ENCODE results near the gene ZNF789. TPM values are rescaled to one million over a fixed set of nuclear protein-coding genes. Genes with fewer than 3 reads are reported as not detected.
"Not testable (repeated sequence)": the region's sequence is repeated elsewhere in the genome, so short reads cannot be mapped to it uniquely, and the experiment has no call there.

Gene ZNF789
- total RNA-seq, result 29.5 and 31.0 TPM in 2 replicates

DNA sequence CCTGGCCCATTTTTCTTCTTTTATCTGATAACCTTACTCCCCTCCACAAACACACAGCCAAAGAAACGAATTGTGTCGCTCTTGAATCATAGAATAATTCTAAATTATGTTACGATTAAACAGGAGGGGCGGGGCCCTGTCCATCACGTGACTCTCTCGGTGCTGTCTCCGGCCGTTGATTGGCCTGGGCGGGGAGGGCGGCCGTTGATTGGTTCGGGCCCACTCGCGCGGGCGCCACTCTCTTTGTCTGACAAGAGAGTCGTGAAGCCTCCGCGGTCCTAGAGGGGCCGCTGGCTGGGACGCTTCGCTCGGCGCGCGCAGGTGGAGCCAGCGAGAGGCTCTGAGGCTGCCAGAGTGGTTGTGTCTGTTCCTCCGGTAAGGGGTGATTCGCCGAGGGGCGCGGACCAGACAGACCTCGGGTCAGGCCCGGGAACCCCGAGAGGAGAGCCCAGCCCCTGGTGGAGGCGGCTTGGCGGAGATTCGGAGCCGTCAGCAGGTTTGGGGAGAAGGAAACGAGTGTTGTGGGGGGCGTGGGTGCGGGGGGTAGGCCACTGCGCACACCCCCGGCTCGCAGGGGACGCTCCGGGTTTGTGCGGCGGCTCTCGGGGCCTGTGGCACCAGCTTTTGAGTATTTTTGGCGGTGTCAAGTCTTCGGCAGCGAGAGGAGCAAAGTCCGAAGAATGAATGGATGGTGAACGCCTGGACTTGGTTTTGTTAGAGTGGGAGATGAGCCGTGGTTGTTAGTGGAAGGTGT is at the start of gene ZNF789:
Gene ZNF789 (plus strand): TSS at position 330 of the 754 bp plus-strand sequence. CDS start 3,567 bp downstream, outside the sequence.
- intact Hi-C loops (cut with micrococcal nuclease), result loop anchor here (1.0 to 5.0 kb wide), 6 partner anchors 28 to 95 kb away; partner anchors contain the start of genes BUD31, FAM200A, PDAP1 and ZKSCAN5

DNA sequence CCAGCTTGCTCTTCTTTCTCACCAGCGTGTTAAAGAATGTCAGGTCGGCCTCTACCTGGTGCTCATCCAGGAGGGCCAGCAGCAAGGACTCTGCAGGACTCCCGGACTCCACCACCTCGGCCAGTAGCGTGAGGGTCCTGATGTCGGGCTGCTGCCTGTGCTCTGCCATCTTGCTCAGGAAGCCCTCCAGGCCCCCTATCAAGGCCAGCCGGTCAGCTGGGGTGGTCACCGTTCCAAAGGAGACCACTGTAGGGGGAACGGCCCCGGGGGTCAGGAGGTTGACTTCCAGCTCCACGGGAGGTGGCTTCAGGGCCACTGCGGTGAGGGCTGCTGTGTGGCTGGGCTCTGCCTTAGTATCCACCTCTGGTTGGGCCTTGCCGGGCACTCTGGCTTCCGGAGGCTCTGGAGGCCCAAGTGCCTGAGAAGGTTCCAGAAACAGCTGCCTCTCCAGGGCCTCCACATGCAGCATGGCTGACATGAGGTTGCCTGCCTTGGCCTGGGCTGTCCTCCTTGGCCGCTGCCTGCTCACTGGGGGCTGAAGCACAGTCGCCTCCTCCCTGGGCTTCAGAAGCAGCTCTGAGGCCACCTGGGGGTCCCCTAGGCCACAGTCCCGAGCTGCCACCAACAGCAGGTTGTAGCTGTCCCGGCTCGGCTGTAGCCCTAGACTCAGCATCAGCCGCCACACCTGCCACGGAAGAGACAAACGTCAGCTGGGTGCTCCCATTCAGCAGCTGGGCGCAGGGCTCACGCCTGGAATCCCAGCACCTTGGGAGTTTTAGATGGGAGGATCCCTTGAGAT is 47.6 kb upstream of the ZNF789 start:
- intact Hi-C loops (cut with micrococcal nuclease), result no loop called here

DNA sequence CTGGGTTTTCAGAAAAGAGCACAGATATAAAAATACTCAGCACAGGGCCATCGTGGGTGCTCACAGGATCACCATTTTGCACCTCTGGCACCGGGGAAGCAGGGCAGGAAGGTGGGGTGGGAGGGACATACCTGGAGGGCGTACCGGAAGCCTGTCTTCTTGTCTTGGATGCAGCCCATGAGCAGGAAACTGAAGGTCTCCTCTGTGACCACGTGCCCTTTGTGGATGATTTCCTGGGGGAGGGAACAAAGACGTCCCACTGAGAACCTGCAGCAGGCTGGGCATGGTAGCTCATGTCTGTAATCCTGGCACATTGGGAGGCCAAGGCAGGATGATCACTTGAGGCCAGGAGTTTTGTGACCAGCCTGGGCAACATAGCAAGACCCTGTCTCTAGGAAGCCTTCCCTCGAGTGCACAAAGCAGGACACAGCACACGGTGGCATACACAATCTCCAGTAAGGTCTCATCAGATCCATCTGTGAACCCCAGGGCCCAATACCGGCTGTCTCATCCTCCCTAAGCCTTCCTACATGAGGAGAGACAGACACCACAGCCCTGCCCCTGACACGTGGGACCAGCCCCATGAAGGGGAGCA is 43.6 kb upstream of the ZNF789 start:
- intact Hi-C loops (cut with micrococcal nuclease), result no loop called here

DNA sequence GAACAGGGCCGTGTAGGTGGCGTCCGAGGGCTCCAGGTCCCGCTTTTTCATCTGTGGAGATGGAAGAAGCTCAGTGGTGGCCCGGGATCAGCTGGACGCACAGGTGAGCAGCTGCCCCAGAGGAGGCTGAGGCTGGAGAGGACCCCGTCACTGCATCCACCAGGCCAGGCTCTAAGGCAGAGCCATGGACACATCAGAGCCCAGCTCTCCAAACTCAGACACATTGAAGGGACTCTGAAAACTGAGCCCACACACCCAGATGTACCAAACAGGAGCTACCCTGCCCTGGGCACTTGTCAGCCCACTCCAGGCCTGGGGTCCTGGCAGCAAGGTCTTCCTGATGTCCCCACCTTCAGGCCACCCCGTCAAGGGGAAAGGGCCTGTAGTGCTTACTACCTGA is 42.9 kb upstream of the ZNF789 start:
- intact Hi-C loops (cut with micrococcal nuclease), result no loop called here

DNA sequence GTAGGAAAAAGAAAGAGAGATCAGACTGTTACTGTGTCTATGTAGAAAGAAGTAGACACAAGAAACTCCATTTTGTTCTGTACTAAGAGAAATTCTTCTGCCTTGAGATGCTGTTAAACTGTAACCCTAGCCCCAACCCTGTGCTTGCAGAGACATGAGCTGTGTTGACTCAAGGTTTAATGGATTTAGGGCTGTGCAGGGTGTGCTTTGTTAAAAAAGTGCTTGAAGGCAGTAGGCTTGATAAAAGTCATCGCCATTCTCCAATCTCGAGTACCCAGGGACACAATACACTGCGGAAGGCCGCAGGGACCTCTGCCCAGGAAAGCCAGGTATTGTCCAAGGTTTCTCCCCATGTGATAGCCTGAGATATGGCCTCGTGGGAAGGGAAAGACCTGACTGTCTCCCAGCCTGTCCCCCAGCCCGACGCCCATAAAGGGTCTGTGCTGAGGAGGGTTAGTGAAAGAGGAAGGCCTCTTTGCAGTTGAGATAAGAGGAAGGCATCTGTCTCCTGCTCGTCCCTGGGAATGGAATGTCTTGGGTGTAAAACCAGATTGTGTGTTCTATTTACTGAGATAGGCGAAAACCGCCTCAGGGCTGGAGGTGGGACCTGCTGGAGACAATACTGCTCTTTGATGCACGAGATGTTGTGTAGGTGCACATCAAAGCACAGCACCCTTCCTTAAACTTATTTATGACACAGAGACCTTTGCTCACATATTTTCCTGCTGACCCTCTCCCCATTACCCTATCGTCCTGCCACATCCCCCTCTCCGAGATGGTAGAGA is 40.7 kb upstream of the ZNF789 start:
- intact Hi-C loops (cut with micrococcal nuclease), result not testable (repeated sequence)

DNA sequence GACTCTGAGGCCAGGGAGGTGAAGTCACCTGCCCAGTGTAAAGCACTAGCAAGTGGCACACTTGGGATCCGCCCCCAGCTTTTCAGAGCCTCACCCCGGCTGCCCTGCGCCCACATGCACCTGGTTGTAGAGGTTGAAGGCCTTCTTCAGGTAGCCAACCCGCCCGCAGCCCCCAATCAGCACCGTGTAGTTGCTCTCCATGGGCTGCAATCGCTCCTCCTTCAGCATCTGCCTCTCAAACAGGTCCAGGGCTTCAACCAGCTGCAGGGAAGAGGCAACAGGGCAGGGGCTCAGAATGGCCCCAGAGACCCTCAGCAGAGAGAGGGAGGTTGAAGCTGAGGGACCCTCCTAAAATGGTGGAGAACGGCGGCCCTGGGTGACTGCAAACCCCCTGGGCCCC is 39.5 kb upstream of the ZNF789 start:
- intact Hi-C loops (cut with micrococcal nuclease), result no loop called here

DNA sequence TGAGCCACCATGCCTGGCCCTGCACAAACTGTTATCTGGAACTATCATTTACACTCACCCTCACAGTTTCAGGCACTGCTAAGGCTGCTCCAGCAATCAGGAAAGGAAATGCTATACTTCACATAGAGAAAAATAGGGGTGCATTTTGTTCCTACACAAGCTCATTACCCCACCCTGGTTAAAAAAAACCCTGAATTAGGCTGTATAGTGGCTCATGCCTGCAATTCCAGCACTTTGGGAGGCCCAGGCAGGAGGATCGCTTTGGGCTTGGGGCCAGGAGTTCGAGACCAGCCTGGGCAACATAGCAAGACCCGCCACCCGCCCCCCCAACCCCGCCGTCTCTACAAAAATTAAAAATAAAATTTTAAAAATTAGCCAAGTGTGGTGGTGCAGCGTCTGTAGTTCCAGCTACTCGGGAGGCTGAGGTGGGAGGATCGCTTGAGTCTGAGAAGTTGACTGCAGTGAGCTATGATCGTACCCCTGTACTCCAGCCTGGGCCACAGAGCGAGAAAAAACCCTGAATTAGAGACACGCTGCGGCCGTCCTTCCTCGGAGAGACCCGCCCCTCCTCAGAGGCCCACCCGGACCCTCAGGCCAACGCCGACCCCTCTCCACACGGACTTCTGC is 34.6 kb upstream of the ZNF789 start:
- intact Hi-C loops (cut with micrococcal nuclease), result loop anchor here (1.0 to 2.0 kb wide), 4 partner anchors 29 to 111 kb away; partner anchors contain the start of genes ARPC1B and ZKSCAN5

DNA sequence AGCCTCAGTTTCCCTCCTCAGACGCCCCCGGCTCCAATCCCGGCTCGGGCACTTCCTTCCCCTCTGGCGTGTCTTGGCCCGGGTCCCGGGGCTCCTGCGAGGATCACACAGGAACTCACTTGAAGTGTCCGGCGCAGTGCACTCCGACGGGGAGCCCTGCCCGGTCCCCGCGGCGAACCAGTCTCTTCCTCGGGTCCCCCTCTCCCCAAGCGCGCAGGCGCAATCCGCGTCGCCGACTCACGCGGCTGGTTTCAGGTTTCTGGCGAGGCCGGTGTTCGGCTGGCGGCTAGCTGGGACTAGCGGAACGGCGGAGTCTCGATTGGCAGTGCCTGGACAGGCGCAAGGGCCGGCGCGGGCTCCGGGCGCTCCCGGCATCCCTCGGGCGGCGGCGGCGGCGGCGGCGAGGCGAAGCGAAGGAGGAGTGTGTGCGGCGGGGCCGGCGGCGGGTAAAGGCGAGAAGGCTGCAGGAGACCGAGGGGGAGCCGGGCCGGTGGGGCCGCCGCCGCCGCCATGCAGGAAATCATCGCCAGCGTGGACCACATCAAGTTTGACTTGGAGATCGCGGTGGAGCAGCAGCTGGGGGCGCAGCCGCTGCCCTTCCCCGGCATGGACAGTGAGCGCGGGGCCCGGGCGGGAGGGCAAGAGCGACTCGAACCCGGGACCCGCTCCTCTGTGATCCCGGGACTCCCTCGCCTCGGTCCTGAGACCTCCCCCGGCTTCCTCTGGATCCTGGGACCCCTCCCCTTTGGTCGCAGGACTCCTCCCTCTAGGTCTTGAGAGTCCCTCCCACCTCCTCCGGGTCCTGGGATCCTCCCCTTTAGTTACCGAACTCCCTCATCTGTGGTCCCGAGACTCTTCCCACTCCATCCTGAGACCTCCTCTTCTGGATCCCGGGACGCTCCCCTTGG is 33.9 kb upstream of the ZNF789 start, which contains the start of the genes CPSF4 and PTCD1:
Gene CPSF4 (plus strand): TSS at position 371 of the 908 bp plus-strand sequence. CDS start 140 bp downstream, at position 511.
Gene PTCD1 (minus strand): TSS at position 226 of the 908 bp plus-strand sequence. CDS start 3,556 bp downstream, outside the sequence.
- intact Hi-C loops (cut with micrococcal nuclease), result loop anchor here (1.0 to 2.0 kb wide), 5 partner anchors 27 to 112 kb away; partner anchors contain the start of genes ARPC1B, ATP5MF and ZKSCAN5

DNA sequence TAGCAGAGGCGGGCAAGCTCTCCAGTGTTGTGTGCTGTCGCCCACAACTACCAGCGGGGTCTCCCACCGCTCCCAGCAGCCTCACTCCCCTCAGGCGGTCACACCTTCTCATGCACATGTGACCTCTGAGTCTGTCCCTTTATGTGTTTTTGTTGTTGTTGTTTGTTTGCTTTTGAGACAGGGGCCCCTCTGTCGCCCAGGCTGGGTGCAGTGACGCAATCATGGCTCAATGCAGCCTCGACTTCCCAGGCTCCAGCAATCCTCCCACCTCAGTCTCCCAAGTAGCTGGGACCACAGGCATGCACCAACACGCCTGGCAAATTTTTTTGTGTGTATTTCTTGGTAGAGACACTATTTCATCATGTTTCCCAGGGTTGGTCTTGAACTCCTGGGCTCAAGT is 32.5 kb upstream of the ZNF789 start:
- intact Hi-C loops (cut with micrococcal nuclease), result no loop called here

DNA sequence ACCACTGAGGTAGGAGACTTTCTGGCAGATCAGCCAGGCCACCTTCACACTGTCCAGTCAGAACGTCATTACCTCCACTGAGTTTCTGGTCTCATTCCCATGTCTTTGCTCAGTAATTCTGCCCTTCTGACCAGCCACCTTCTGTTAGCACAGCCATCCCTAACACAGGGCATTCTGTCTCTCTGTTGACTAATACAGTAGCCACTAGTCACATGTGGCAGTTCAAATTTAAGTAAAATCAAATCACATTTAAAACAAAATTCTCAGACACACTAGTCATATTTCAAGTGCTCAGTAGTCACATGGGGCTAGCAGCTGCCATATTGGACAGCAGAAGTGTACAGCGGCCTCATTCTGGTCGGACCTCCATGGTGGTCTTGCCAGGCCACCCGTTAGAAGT is 26.6 kb upstream of the ZNF789 start:
- intact Hi-C loops (cut with micrococcal nuclease), result no loop called here

DNA sequence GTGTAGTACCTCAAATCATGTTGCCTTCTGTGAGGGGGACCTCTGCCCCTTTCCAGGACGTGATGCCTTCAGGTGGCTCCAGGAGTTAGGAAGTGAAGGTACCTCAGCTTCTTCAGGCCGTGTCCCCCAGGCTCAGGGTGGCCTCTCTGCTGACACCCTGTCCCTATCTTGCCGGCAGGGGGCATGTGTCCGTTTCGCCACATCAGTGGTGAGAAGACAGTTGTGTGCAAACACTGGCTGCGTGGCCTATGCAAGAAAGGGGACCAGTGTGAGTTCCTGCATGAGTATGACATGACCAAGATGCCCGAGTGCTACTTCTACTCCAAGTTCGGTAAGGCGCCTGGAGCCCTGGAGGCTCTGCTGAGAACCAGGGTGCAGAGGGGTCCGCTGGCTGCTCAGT is 24.7 kb upstream of the ZNF789 start:
- intact Hi-C loops (cut with micrococcal nuclease), result no loop called here

DNA sequence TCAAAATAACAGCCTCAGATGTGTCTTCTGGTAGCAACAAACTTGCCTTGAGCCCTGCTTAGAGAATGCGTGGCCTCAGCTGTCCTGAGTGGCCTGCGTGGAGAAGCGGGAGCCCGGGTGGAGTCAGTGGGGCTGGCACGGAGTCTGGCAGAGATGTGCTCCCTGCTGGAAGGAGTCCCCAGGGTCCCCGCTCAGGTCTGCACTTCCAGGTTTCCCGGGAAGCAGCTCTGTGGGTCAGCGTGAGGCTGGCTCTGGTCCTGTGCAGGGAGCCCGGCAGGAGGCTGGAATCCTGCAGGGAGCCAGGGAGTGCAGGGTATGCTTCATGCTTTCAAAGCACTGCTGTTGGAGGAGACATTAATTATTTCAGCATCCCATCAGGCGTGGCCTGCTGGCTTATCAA is 23.8 kb upstream of the ZNF789 start:
- intact Hi-C loops (cut with micrococcal nuclease), result no loop called here

DNA sequence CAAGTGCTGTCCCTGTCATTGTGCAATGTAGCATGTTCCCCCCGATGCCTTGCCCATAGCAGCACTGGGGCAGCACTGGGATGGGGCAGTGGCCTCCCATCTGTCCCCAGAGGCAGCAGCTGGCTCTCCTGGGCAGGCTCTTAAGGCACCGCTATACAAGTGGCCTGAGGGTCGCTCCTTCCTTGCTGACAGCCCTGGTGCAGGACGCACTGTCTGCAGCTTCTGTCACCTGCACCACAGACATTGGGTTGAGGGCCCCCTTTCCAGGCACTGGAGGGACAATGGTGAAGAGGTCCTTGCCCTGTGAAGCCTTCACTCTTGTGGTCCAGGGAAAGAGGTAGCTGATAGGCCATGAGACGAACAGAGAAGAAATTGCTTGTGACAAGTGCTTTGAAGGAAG is 23.4 kb upstream of the ZNF789 start:
- intact Hi-C loops (cut with micrococcal nuclease), result no loop called here

DNA sequence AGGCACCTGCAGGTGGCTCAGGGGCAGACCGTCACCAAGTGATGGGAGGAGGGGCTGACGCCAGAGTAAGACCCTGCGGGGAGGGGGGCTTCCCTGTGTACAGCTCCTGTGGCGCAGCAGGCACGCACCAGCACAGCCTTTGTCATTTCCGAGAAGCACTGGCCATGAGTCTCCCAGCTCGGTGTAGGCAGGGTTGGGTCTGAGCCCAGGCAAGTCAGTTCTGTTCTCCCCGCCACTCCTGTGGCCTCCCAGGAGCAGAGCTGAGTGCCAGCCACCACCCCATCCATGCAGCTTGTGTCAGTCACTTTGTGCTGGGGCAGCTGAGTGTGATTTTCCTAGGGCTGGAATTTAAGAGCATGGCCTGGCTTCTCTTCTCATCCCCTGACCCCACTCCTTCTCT is 20.8 kb upstream of the ZNF789 start:
- intact Hi-C loops (cut with micrococcal nuclease), result no loop called here

DNA sequence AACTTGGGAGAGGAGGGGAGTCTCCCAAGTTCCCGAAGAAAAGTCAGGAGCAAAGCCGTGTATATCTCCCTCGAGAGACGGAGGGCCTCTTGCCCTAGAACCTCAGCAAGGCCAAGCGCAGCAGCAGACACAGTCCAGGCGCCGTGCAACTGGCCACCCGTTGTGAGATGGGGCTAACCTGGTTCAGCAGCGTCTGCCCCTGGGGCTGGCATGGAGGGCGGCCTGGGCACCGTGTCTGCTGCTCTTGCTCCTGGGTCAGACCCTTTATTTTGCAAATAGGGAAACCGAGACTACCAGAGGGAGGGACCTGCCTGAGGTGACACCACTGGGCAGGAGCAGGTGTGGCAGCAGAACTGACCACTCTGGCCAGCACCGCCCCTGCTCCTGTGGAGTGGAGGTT is 20.1 kb upstream of the ZNF789 start:
- intact Hi-C loops (cut with micrococcal nuclease), result no loop called here

DNA sequence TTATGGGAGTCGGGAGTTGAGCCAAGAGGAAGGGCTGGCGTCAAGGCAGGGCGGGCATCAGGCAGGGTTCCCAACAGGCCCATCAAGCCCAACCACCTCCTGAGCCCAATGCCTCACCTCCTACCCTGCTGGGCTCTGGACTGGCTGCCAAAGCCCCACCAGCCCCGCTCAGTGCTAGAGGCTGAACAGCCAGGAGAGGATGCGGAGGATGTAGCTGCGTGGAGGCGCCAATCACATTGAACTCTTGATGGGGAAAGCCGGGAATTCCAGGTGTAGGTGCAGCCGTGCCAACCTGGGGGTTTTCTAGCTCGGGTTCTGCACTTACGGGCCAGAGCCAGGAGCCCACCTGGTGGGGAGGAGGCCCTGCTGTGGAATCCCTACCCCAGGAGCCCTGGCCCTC is 19.6 kb upstream of the ZNF789 start:
- intact Hi-C loops (cut with micrococcal nuclease), result no loop called here

DNA sequence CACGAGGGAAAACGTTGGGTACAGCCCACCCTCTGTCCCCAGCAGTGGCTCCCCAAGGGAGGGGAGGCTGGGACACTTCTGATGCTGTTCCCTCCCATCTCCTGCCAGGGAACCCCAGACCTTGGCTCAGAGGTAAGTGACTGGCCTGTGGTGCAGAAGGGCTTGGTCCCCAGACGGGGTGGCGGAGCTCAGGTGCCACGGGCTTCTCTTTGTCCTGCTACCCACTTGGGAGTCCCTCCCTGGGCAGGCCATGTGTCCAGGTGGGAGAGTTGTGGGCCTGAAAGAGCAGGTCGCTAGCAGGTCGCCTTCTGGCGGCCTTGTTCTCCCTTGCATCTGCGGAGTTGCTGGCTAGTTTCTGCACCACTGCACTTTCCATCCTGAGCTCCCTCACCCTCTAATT is 16.8 kb upstream of the ZNF789 start:
- intact Hi-C loops (cut with micrococcal nuclease), result no loop called here

DNA sequence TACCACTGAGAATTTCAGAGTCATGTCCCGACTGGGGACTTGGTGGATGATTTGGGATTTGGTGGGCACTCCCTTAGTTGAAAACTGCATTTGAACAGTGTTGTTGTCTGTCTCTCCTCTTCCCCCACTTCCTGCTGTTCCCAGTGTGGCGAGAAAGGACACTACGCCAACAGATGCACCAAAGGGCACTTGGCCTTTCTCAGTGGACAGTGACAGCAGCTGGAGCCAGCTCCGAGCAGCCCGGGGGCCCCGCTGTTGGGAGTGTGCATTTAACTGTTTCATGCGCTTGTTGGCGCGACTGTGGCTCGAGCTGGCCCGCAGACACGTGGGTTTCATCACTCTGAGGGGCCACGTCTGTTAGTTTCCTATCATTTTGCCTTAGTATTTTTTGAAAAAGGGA is 16.4 kb upstream of the ZNF789 start:
- intact Hi-C loops (cut with micrococcal nuclease), result no loop called here

DNA sequence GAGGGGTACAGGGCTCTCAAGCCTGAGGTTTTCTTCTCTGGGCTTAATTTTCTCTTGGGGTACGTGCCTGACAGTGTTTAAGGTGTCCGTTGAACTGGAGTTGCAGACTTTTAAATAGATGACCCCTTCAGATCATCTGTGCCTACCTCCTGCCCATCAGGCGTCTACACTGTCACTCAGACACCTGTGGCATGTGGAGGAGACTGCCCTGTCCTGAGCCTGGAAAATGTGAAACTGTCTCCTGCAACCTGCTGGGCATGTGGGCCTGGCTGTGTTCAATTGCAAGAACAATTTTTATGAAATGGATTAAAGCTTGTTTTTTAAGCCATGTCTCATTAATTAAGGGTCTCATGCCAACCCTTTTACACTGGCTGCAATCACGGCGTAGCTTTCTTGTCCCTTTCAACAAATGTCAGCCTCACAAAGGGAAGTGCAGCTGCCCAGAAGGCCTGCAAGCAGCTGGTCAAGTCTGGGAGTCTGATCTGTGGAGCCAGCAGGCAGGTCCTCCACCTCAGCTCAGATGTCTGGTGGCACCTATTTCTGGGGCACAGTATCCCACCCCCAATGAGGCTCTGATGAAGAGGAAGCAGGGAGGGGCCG is 15.5 kb upstream of the ZNF789 start:
- intact Hi-C loops (cut with micrococcal nuclease), result no loop called here
